ENCODE data around the gene RNU1-2.
"Not testable (repeated sequence)": the region's sequence is repeated elsewhere in the genome, so short reads cannot be mapped to it uniquely, and the experiment has no call there.

RNU1-2 gene

DNA sequence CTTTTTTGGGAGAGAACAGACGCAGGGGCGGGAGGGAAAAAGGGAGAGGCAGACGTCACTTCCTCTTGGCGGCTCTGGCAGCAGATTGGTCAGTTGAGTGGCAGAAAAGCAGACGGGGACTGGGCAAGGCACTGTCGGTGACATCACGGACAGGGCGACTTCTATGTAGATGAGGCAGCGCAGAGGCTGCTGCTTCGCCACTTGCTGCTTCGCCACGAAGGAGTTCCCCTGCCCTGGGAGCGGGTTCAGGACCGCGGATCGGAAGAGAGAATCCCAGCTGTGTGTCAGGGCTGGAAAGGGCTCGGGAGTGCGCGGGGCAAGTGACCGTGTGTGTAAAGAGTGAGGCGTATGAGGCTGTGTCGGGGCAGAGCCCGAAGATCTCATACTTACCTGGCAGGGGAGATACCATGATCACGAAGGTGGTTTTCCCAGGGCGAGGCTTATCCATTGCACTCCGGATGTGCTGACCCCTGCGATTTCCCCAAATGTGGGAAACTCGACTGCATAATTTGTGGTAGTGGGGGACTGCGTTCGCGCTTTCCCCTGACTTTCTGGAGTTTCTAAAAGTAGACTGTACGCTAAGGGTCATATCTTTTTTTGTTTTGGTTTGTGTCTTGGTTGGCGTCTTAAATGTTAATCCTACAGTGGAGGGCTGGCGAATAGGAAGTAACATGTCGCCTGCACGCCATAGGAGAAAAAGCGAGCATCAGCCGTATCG is at the start of gene RNU1-2:
Gene RNU1-2, plus strand, starts transcription at position 383 of the 718 bp plus-strand sequence.
- DNase-seq (ENCODE audit: low read depth, low spot score), result peak; percentile 98

DNA sequence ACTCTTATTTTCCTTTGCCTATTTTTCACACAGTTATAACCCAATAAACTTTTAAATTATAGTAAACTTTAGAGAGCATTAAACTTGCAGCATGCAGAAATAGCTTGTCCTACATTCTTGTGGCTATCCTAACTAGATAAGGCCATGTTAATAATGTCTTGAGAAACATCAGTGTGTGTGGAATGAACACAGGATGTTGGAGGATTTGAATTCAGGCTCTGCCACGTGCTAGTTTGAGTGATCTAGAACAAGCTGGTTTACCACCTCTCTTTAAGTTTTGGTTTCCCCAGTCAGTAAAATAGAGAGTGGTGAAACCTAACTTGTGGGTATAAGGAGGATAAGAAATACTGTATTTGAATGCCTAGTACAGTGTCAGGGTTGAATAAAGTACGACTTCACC is 39.6 kb upstream of the RNU1-2 start:
- not testable (repeated sequence) for DNase-seq (ENCODE audit: low read depth, low spot score)

DNA sequence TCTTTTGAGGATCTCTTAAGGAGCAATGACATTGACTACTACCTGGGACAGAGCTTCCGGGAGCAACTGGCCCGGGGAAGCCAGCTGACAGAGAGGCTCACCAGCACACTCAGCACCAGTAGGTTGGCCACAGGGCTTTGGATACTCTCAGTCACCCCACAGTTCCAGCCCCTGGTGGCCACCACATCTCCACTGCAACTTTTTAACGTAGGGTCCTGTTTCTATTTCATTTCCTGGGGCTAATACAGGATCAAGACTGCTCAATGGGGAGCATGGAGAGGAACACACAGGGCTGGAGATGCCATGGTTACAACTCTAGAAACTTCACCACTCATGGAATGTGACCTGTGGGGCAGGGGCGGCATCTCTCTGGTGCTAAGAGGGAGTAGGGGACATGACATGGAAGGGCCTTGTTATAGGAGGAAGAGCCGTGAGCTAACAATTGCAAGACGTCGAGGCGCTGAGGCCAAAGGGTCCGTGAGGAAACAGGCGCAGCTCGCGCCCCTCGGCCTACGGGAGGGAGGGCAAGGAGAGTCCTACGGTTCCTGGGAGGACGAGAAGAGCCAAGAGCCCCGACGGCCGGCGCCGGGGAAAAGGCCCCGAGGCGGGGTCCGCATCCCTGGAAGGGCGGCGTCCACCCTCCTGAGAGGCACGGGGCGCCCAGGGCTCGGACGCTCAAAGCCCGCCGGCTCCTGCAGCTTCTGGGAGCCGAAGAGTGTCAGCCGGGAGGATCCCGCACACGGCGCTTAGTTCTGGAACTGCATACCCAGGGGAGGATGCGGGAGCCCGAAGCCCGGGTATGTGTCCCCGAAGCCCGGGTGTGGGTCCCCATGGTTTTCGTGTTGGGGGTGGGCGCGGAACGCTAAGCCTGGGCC is 36.4 kb upstream of the RNU1-2 start:
- DNase-seq (ENCODE audit: low read depth, low spot score), result not testable (repeated sequence)

DNA sequence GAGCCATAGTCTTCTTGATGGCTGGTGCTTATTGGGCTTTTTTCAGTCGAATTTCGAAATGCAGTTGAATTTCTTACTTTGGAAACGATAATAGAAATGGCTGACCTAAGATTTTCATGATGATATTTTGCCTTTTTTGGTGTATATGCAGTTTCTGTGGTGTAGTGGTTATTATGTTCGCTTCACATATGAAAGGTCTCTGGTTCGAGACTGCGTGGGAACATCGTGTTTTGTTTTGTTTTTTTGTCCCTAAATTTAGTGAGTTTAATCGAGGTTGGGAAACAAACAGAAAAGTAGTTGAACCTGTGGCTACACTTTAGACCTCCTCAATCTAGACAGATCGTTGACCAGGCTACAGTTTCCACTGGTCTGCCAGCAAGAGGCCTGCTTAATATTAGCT is 35.7 kb upstream of the RNU1-2 start:
- not testable (repeated sequence) for DNase-seq (ENCODE audit: low read depth, low spot score)

DNA sequence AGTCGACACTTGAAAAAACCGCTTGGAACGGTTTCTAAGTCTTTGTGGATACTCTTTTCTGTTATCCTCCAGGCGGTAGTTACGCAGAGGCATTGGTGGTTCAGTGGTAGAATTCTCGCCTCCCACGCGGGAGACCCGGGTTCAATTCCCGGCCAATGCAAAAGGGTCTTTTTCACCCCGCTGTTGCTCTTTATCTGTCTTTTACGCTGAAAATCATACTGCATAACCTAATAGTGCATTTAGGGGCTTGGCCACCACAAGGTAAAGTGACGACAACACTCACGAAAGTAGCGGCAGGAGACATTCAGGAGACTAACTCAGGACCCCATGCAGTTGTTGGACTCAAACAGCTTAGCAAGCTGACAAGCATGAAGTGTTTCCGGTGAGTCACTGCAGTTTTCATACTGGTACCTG is 33.9 kb upstream of the RNU1-2 start:
- DNase-seq (ENCODE audit: low read depth, low spot score), result peak; percentile 23

GRCh38 chr1:16862415-16862814 is 33.4 kb upstream of the RNU1-2 start:
- DNase-seq (ENCODE audit: low read depth, low spot score), result not testable (repeated sequence)

DNA sequence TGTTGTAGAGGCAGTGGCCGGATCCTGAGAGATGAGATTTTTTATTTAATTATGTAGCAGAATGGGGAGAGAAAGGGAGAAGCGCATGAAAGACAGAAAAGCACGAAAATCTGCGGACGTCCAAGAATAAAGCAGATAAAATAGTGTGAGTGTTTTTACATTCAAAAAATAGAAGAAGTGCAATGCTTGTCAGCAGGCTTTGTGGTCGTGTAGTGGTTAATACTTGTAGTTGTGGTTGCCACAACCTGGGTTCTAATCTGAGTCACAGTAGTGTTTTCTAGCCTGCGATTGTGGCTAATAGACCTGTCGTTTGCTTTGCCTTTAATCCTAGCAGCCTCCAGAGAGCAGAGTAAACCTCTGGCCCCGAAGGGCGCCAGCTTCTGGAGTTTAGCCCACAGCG is 32.8 kb upstream of the RNU1-2 start:
- DNase-seq (ENCODE audit: low read depth, low spot score), result not testable (repeated sequence)

GRCh38 chr1:16866926-16867707 is 28.7 kb upstream of the RNU1-2 start:
- not testable (repeated sequence) for DNase-seq (ENCODE audit: low read depth, low spot score)

DNA sequence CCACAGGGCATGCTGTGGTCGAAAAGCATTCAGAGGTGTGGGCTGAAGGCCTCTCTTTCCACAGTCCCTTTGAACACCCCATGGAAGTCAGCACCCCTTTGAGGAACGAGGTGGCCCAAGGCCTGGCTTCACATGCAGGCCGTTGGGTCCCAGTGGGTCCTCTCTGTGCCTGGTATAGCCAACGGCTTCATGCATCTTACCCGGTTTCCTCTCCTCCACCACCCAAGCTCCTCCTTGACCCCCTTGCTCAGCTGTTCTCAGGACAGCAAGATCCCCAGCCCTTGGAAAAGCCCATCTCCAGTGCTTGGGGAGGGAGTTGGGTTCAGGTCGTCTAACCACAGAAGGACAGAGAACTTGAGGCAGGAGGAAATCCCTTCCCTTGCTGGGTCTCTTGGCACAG is 27.0 kb upstream of the RNU1-2 start:
- DNase-seq (ENCODE audit: low read depth, low spot score), result not testable (repeated sequence)

DNA sequence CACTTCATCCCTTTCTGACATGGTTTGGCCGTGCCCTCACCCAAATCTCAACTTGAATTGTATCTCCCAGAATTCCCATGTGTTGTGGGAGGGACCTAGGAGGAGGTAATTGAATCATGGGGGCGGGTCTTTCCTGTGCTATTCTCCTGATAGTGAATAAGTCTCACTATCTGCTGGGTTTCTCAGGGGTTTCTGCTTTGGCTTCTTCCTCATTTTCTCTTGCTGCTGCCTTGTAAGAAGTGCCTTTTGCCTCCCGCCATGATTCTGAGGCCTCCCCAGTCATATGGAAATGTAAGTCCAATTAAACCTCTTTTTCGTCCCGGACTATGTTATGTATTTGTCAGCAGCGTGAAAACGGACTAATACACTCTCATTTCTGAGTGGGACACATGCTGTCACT is 25.8 kb upstream of the RNU1-2 start:
- DNase-seq (ENCODE audit: low read depth, low spot score), result not testable (repeated sequence)

DNA sequence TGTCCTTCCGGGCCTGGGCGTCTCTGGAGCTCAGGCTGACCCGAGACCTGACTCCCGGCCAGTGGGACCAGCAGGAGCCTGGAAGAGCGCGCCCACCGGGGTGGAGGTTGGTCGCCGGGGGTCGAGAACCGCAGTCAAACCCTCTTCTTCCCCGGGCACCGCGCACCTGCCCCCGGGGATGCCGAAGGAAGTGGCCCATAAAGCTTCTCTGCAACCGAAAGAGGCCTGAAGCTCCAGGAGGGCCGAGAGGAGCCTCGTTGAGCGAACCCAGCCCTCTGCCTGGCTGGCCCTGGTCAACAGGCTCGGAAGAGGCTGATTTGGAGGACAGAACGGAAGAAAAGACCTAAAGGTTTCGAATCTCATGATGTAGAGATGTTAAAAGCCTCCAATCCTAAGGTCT is 24.6 kb upstream of the RNU1-2 start:
- not testable (repeated sequence) for DNase-seq (ENCODE audit: low read depth, low spot score)

GRCh38 chr1:16872152-16873075 is 23.4 kb upstream of the RNU1-2 start:
- DNase-seq (ENCODE audit: low read depth, low spot score), result peak; percentile 73

DNA sequence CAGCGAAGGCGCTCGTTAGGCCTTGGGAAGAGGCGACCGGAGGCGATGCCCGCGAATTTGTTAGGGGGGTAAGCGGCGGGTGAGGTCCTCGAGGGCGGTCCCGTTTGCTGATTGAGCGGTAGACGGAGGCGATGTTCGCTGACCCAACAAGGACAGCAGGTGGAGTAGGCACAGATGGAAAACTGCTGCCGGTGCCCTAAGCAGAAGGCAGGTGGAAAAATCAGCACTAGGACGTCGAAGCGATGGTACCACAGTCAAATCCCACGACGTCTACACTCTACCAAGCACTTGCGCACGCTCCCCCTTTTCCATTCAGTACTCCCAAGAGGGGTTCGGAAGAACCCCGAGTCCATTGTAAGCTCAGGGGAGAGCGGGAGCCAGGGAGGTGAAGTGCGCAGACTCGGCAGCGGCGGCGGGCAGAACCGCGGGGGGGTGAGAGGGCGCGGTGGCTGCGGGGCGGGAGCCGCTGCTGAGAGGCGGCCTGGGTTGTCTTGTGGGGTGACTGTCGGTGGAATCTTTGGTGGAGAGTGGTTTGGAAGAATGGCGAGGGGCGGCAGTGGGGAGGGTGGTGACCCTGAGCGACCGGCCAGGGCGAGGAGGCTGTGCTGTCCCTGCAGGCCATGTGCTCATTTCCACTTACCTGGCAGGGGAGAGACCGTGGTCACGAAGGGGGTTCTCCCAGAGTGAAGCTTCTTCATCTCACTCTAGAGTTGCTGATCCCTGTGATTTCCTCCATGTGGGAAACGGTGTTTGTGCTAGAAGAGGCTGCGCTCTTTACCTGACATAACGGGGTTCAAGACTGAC is 22.5 kb upstream of the RNU1-2 start:
- peak; percentile 35 for DNase-seq (ENCODE audit: low read depth, low spot score)

DNA sequence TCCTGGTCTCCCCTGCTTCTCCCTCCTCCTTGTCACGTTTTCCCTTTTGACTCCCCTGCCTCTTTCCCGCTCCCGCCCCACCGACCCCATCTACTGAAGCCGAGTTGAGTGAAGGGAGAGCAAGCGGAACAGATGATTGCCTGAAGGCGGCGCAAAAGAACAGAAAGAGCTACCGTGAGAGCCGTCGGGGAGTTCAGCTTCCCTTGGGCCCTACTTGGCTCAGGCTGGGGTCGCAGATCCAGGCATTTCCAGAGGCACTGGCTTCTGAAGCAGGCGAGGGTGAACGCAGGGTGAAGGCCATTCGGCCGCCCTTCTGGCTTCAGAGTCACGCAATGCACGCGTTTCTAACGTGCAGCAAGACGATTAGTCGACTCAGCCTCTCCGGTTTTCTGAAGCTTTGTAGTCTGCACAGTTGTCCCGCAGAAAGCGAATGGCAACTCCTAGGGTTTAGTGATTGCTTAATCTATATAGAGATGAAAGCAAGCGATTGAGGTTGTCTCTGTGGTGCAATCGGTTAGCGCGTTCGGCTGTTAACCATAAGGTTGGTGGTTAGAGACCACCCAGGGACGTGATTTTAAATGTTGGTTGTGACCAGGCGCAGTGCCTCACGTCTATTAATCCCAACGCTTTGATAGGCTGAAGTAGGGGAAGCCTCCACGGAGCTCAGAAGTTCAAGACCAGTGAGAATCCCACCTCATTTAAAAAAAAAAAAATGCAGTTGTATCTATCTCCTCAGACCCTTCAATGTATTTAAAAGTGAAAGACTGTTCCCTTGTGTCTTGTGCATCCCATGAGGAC is 20.6 kb upstream of the RNU1-2 start:
- DNase-seq (ENCODE audit: low read depth, low spot score), result not testable (repeated sequence)

DNA sequence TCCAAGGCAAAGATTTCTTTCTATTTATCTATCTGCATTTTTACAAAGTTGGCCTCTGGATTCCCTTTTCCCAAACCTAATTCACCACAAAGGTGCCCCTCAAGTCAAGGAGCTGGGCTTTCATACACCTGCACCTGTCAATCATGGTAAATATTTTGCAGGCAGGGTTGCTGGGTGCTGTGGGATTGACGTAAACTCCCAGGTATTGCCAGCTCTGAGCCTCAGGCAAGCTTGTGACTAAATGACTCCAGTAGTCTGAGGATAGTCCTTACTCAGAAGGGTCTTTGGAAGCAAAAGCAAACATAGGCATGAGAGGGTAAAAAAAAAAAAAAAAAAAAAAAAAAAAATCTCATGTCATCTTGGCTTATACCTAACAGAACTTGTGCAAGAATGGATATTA is 14.0 kb upstream of the RNU1-2 start:
- DNase-seq (ENCODE audit: low read depth, low spot score), result not testable (repeated sequence)

DNA sequence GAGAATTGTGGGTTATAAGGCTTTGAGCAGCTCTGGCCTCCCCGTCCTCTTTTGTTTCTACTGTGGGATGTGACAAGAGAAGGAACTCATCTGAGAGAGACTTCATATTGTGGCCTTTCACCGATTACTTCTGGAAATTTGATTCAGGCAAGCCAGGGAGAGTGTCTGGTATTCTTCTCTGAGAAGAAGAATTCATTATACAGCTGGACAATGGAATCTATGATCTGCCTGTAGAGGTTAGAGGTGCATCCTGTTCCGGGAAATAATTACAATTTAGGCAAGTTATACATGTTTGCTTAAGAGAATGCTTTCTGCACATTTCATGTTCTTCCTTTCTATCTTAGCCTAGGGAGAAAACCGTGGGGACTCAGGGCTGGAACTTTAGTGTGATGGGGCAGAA is 12.8 kb upstream of the RNU1-2 start:
- DNase-seq (ENCODE audit: low read depth, low spot score), result no peak

DNA sequence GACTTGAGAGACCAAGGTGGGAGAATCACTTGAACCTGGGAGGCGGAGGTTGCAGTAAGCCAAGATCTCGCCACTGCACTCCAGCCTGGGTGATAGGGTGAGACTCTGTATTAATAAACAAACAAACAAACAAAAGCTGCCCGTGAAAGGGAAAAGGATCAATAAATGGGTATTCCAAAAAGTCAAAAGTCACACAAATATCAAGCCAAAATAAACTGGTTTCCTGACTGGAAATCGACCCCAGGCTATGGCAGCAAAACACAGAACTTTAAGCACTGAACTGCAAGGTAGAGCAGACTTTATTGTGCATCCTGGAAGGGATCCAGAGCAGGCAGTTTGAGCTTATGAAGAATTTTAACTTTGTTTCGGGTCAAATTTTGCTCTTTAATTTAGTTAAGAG is 11.3 kb upstream of the RNU1-2 start:
- DNase-seq (ENCODE audit: low read depth, low spot score), result not testable (repeated sequence)

DNA sequence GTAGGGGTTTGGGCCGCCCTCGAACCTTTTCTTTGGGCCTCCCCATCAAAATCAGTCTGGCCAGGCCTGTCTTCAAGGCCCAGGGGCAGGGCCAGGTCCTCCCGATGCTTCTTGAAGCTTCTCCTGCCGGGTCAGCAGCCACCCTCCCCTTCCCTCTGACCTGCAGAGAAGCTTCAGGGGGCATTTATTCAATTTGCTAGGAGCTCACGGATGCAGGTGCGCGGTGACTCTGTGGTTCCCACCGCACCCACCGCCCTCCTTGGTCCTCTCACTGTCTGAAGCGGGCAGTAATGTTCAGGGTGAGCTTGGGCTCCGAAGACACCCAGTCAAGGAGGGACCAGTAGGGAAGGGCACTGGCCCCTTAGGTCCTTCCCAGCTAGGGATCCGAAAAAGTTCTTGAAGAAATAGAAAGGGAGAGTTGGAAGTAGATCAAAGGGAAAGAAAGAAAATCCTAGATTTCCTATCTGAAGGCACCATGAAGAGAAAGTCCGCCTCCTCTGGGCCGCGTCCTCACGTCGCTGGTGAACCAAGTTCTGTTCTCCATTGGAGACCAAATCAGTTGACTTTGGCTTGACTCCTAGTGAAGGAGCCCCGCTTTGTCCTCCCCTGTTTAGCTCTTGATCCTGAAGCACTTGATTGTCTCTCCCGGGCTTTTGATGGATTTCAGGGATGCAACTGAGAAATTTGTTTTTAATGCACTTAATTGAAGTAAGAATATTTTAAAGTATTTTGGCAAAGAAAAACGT is 8.7 kb upstream of the RNU1-2 start:
- DNase-seq (ENCODE audit: low read depth, low spot score), result no peak

Data from astrocyte of the hippocampus (primary cell).